Right lobe of liver (tissue), 4 donors: ENCODE results near the gene PTGDR2.

ENCODE experiments used
- CTCF ChIP-seq, 4 donors: fragments of 200-600 bp in 3 of 4; fragments of 450-650 bp in 1 of 4; IDR thresholded peaks; one replicate each; pipeline versions ENCODE4 v1.5.1 to v1.8.0; 2016 to 2022; ENCODE audit warnings: antibody characterized with exemption in 4 of 4, mild to moderate bottlenecking in 2 of 4
- POLR2A ChIP-seq: fragments of 450-650 bp; IDR thresholded peaks from one replicate; pipeline ENCODE4 v1.6.1; 2017; ENCODE audit warnings: antibody characterized with exemption, mild to moderate bottlenecking
- donor health status: DM: no; HTN: no; CAD: no.
- donor health status: DM: no; HTN: no; CAD: no.
- donor health status: DM: no; HTN: yes; CAD: no.

GRCh38 chr11:60902625-60903024 lies 46.9 kb upstream of the PTGDR2 start:
- no peak for TF ChIP-seq CTCF (IDR thresholded peaks at IDR 0.05)
- no peak for TF ChIP-seq POLR2A
